ENCODE results near the gene REG1A.

- TF ChIP-seq, protein P1, sequence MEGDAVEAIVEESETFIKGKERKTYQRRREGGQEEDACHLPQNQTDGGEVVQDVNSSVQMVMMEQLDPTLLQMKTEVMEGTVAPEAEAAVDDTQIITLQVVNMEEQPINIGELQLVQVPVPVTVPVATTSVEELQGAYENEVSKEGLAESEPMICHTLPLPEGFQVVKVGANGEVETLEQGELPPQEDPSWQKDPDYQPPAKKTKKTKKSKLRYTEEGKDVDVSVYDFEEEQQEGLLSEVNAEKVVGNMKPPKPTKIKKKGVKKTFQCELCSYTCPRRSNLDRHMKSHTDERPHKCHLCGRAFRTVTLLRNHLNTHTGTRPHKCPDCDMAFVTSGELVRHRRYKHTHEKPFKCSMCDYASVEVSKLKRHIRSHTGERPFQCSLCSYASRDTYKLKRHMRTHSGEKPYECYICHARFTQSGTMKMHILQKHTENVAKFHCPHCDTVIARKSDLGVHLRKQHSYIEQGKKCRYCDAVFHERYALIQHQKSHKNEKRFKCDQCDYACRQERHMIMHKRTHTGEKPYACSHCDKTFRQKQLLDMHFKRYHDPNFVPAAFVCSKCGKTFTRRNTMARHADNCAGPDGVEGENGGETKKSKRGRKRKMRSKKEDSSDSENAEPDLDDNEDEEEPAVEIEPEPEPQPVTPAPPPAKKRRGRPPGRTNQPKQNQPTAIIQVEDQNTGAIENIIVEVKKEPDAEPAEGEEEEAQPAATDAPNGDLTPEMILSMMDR (IDR thresholded peaks at IDR 0.05; ENCODE audit: insufficient read depth, low read length, poor library complexity, severe bottlenecking): no peak
- no peak for TF ChIP-seq EZH2phosphoT487 (conservative IDR thresholded peaks at IDR 0.05; ENCODE audit: low read length)
Measured at GRCh38 chr2:79122676-79123075, 2.4 kb downstream of the REG1A start.
